Measurements from ENCODE around the gene CYP2S1.
"Not testable (repeated sequence)": the region's sequence is repeated elsewhere in the genome, so short reads cannot be mapped to it uniquely, and the experiment has no call there.

The CYP2S1 gene

GRCh38 chr19:41226053-41226873 is 33.2 kb downstream of the CYP2S1 start:
- peak in 1 of 2 donors; percentile 43 for DNase-seq

GRCh38 chr19:41226874-41227390 is 33.9 kb downstream of the CYP2S1 start:
- no peak for DNase-seq

GRCh38 chr19:41228486-41228885 is 35.5 kb downstream of the CYP2S1 start:
- no peak for DNase-seq

GRCh38 chr19:41229338-41229737 is 36.3 kb downstream of the CYP2S1 start:
- not testable (repeated sequence) for DNase-seq

GRCh38 chr19:41230067-41230857 is 37.2 kb downstream of the CYP2S1 start:
- no peak for DNase-seq

- peak; percentile 44 to 57 for DNase-seq
Observed at GRCh38 chr19:41232686-41233085, 39.7 kb downstream of the CYP2S1 start.

GRCh38 chr19:41233748-41234240 is 40.8 kb downstream of the CYP2S1 start:
- DNase-seq, result peak; percentile 96 to 97

GRCh38 chr19:41234512-41235168 is 41.6 kb downstream of the CYP2S1 start:
- no peak for DNase-seq

GRCh38 chr19:41235480-41235879 is 42.5 kb downstream of the CYP2S1 start:
- no peak for DNase-seq

GRCh38 chr19:41238244-41238643 is 45.2 kb downstream of the CYP2S1 start:
- no peak for DNase-seq

GRCh38 chr19:41239363-41239762 is 46.3 kb downstream of the CYP2S1 start:
- DNase-seq, result no peak

- DNase-seq, result no peak
Observed at GRCh38 chr19:41239961-41240574, 47.0 kb downstream of the CYP2S1 start.

GRCh38 chr19:41241859-41242258 is 48.8 kb downstream of the CYP2S1 start:
- DNase-seq, result no peak

- no peak for DNase-seq
Observed at GRCh38 chr19:41244117-41244516, 51.1 kb downstream of the CYP2S1 start.

- DNase-seq, result no peak
Observed at GRCh38 chr19:41245843-41246242, 52.8 kb downstream of the CYP2S1 start.

GRCh38 chr19:41248895-41249294 is 55.9 kb downstream of the CYP2S1 start:
- DNase-seq, result peak; percentile 17 to 18

- DNase-seq, result no peak
Observed at GRCh38 chr19:41249707-41250423, 56.8 kb downstream of the CYP2S1 start.

GRCh38 chr19:41253660-41254059 is 60.6 kb downstream of the CYP2S1 start:
- DNase-seq, result no peak

GRCh38 chr19:41255171-41255570 is 62.2 kb downstream of the CYP2S1 start:
- DNase-seq, result no peak

All from inflammatory macrophage (primary cell).